HG03457 (cell line): ENCODE measurements around the gene CCDC83.
"Not testable (repeated sequence)": the region's sequence is repeated elsewhere in the genome, so short reads cannot be mapped to it uniquely, and the experiment has no call there.

Experiments used
- ATAC-seq: cut with Tn5 transposase; IDR thresholded peaks from one replicate; pipeline ENCODE4 v1.9.1; 2021; ENCODE audit warnings: moderate number of reproducible peaks; ENCODE audit not compliant: unreplicated experiment

CCDC83 gene

DNA sequence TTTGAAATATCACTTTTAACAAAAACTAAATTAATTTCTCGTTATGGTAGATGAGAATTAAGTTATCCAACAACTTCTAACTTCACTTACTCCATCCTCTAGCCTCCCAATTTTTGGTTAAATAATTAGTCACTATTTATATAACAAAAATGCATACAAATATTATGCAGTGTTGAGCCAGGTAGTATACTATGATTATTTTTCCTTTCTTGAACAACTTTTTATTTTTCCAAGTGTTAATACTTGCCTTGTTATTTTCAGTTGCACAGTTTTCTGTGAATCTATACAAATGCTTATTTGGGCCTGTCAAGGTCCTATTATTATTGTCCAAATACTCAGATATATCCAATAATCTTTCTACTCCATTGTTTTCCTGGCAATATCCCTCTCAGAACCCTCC, 19.9 kb upstream of the CCDC83 start:
- no peak for ATAC-seq

- ATAC-seq = no peak
Measured at GRCh38 chr11:85835729-85836128, 19.5 kb upstream of the CCDC83 start.

DNA sequence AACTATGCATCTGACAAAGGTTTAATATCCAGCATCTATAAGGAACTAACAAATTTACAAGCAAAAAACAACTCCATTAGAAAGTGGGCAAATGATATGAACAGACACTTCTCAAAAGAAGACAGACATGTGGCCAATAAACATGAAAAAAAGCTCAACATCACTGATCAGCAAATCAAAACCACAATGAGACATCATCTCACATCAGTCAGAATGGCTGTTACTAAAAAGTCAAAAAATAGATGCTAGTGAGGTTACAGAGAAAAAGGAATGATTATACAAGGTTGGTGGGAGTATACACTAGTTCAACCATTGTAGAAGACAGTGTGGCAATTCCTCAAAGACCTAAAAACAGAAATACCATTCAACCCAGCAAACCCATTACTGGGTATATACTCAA, 14.3 kb upstream of the CCDC83 start:
- ATAC-seq = not testable (repeated sequence)

GRCh38 chr11:85843929-85844328, 11.3 kb upstream of the CCDC83 start:
- no peak for ATAC-seq

GRCh38 chr11:85844439-85845123, 10.6 kb upstream of the CCDC83 start:
- no peak for ATAC-seq

- no peak for ATAC-seq
Measured at GRCh38 chr11:85845124-85845631, 10.0 kb upstream of the CCDC83 start.

DNA sequence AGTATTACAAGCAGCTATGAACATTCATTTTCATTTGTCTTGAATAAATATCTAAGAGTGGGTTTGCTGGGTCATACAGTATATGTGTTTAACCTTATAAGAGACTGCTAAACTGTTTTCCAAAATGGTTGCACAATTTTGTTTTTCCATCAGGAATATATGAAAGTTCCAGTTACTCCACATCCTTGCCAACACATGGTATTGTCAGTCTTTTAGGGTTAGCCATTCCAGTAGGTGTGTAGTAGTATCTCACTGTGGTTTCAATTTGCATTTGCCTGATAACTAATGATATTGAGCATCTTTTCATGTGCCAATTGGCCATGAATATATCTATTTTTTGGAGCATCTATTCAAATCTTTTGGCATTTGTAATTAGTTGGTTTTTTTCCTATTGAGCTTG, 7.7 kb upstream of the CCDC83 start:
- no peak for ATAC-seq

DNA sequence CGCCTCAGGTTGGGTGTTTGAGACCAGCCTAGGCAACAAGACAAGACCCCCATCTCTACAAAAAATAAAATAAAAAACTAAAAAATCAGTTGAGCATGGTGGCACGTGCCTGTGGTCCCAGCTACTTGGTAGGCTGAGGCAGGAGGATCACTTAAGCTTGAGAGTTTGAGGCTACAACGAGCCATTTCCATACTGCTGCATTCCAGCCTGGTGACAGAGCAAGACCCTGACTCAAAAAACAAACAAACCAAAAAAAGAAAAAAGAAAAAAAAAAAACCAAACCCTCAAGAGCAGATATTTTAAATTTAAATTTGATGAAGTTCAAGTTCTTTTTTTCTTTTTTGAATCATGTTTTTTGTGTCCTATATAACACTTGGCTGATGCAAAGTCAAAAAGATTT, 7.2 kb upstream of the CCDC83 start:
- ATAC-seq = no peak

DNA sequence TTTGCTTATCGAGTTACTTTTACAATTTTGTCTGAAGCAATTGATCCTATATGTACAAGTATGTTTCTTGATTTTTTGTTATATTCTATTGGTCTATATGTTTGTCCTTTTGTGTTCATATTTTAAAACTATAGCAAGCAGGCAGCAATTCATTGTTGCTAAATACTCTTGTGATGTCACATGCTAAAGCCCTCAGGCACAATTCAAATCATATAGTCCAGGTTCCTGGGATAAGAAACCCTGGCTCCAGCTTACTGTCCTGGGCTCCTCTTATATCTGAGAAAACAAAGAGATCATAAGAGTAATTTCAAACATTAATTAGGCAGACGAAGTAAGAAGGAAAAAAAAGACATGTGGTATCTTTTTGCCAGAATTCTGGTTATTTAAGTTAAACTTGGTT, 6.6 kb upstream of the CCDC83 start:
- ATAC-seq = no peak

GRCh38 chr11:85852754-85853153, 2.4 kb upstream of the CCDC83 start:
- ATAC-seq = not testable (repeated sequence)

DNA sequence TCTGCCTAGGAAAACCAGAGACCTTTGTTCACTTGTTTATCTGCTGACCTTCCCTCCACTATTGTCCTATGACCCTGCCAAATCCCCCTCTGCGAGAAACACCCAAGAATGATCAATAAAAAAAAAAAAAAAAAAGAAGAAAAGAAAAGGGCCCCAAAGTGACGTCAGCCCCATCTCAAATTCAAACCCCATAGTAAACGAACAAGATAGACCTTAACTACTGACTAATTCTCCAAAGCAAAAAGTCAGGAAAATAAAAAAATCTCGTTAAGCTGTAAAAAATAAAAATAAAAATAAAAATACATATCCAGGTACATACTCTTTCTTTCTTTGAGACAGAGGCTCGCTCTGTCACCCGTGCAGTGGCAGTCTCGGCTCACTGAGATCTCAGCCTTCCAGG, 1.6 kb upstream of the CCDC83 start:
- ATAC-seq = not testable (repeated sequence)

DNA sequence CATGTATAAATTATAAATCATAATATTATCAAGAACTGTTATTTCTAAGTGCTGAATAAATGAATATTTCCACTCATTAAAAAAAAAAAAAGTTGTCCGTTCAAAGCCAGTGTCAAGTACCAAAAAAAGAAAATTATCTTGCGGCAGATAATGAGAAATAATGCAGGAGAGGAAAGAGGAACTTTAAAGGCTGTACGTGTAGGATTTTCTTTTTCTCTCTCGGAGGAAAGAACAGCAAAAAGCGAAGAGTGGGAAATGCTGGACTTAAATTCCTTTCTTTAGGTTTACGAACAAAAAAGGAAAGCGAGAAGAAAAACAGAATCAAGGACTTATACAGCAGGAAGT, 999 bp upstream of the CCDC83 start:
- no peak for ATAC-seq

GRCh38 chr11:85854557-85855340, 434 bp upstream of the CCDC83 start:
- peak; percentile 100 for ATAC-seq

GRCh38 chr11:85857098-85857497, 1.9 kb downstream of the CCDC83 start:
- no peak for ATAC-seq

DNA sequence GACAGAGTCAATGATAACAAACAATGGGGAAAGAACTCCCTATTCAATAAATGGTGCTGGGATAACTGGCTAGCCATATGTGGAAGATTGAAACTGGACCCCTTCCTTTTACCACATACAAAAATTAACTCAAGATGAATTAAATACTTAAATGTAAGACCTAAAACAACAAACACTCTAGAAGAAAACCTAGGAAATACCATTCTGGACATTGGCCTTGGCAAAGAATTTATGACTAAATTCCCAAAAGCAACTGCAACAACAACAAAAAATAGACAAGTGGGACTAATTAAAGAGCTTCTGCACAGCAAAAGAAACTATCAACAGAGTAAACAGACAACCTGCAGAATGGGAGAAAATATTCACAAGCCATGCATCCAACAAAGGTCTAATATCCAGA, 4.4 kb downstream of the CCDC83 start:
- not testable (repeated sequence) for ATAC-seq

GRCh38 chr11:85863855-85864254, 8.7 kb downstream of the CCDC83 start:
- no peak for ATAC-seq

DNA sequence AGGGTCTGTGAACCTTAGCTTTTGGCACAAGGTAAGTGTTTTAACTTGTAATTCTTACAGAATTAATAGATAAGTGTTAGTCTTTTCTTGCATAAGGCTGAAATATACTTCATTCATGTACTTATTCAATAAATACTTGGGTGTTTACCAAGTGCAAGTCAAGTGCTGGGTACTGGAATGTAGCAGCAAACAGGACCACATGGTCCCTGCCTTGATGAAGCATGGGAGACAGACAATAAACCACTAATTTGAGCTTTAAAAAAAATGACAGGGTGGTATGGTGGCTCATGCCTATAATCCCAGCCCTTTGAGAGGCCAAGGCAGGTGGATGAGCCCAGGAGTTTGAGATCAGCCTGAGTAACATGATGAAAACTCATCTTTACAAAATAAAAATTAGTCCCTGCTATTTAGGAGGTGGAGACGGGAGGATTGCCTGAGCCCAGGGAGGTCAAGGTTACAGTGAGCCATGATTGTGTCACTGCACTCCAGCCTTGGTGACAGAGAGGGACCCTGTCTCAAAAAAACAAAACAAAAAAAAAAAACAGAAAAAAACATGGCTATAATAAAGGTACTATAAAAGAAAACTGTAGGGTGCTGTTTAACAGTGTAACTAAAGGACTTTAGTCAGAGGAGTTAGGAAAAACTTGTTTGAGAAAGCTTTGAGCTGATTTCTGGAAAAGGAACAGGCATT, 11.1 kb downstream of the CCDC83 start:
- ATAC-seq = no peak

DNA sequence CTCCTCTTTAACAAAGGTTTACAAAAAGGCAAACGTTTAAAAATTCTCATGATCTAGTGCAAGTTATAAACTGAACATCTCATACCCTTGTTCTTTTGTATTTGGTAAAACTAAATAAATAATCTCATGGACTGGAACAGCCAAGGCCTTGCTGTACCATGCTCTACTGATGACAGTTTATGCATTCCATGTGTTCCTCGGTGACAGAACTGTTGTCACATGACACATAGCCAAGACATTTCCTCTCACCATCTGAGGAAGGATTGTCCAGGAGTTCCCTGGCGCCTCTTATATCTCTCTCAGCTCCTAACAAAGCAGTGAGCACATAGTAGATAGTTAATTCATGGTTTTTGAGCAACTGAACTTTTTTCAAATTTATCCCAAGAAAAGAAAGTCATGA, 12.6 kb downstream of the CCDC83 start:
- no peak for ATAC-seq

DNA sequence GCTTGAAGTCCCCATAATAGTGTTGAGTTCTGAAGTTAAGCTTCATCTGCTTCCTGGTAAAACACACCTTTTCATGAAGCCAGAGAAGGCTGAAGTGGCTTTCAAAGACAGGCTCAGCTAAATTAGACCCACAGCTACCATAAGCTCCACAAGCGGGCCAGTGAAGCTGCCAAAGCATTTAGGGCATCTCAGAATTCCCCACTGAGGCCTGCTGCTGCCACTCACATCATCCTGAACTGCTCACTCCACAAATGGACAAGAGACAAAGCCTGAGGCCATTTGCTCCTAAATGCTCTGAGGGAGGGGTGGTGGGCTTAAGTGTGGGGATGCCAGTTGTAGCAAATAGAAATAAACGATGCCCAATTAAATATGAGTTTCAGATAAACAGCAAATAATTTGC, 14.6 kb downstream of the CCDC83 start:
- no peak for ATAC-seq

DNA sequence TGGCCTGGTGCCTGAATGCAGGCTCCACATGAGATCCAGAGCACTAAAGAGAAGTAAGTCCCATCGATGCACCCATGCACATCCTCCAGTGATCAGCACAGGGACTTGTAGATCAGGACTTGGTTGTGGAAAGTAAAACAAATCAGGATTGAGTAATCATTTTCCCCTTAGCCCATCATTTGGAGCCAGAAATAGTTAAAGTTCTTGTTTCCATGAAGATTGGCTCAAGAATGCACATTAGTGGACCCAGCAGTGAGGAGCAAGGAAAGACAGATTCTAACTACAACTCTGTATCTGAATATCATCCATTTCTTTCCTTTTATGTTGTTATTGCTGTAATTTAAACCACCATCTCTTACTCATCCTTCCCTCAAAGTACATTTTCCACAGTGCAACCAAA, 19.1 kb downstream of the CCDC83 start:
- no peak for ATAC-seq

DNA sequence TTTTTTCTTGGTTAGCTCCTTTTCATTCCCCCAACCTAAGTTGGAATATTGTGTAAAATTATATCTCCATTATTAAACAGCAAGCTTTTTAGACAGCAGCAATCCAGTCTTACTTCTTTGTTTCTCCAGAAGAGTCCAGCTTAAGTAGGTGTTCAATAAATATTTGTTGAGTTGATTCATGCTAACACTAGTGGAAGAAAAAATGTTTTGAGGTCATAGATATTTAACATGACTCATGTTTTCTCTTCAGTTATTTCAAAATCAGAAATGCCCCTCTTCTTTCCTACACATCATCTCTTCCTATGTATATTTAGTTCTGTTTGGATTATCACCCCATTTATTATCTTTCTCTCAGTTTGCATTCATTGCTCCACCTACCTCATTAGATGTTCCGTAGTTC, 20.3 kb downstream of the CCDC83 start:
- ATAC-seq = no peak

DNA sequence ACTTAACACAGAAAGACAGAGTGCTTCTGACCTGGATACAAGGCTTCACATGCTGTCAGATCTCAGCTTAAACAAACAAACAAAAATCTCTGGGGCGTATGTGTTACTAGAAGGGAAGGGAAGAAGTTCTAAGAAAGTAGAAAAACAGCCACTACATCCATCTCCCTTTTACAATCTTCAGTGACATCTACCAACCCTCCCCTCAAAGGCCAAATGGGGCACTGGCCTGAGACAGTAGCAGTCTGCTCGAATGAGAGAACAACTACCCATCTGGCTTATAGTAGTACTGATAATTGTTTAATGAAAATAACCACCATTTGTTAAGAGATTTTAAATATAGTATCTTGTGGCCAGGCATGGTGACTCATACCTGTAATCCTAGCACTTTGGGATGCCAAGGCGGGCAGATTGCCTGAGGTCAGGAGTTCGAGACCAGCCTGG, 29.4 kb downstream of the CCDC83 start:
- ATAC-seq = no peak
